GM19438 (cell line): Measurements from ENCODE around the gene PGM2.
"Not testable (repeated sequence)": the region's sequence is repeated elsewhere in the genome, so short reads cannot be mapped to it uniquely, and the experiment has no call there.

Experiments
- ATAC-seq: cut with Tn5 transposase; IDR thresholded peaks from one replicate; pipeline ENCODE4 v1.9.1; 2021; ENCODE audit warnings: low read depth; ENCODE audit not compliant: unreplicated experiment

The PGM2 gene

GRCh38 chr4:37826295-37827029, at the start of gene PGM2:
Gene PGM2 (plus strand): TSS chr4:37826686. CDS start chr4:37826733, 47 bp downstream.
- ATAC-seq = peak; percentile 97

- ATAC-seq = no peak
Measured at GRCh38 chr4:37779896-37780295, 46.6 kb upstream of the PGM2 start.

DNA sequence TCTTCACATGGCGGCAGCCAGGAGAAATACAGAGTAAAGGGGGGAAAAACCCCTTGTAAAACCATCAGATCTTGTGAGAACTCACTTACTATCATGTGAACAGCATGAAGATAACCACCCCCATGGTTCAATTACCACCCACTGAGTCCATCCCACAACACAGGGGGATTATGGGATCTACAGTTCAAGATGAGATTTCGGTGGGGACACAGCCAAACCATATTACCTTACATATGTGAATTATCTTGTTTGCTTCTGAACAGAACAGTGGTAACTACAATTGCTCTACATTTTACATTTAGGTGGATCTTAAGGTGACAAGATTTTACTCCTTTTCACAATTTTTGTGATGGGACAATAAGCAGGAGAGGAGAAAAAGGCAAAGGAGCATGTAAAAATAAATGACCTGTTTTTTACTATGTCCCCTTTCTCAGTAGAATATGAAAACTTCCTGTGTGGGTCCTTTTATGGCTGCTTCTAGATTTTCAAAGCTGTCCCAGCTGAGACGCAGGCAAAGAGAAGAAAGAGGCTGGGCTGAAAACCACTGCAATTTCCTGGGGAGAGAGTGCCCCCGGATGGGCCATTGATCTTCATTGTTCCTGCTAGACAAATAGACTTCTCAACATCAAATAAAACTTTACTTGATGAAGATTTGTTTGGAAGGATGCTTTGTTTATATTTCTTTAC, 45.9 kb upstream of the PGM2 start:
- ATAC-seq = no peak

GRCh38 chr4:37781131-37781455, 45.4 kb upstream of the PGM2 start:
- ATAC-seq = no peak

- ATAC-seq = not testable (repeated sequence)
Measured at GRCh38 chr4:37786267-37786666, 40.2 kb upstream of the PGM2 start.

- ATAC-seq = not testable (repeated sequence)
Measured at GRCh38 chr4:37787883-37788460, 38.5 kb upstream of the PGM2 start.

DNA sequence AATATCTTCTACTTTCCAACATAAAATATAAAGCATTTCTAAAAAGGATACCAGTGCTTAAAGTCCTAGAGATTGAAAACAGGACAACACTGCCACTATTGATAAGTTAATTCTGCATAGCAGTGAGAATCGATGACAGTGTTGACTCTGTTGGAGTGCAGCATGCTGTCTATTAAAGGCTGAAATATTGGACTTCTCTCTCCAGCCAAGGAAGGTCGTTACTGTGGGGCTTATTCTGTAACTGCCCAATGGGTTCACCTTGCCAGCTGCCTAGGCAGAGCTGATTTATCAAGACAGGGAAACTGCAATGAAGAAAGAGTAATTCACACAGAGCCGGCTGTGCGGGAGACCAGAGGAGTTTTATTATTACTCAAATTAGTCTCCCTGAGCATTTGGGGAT, 37.7 kb upstream of the PGM2 start:
- no peak for ATAC-seq

- no peak for ATAC-seq
Measured at GRCh38 chr4:37792241-37792640, 34.2 kb upstream of the PGM2 start.

- no peak for ATAC-seq
Measured at GRCh38 chr4:37793562-37793961, 32.9 kb upstream of the PGM2 start.

DNA sequence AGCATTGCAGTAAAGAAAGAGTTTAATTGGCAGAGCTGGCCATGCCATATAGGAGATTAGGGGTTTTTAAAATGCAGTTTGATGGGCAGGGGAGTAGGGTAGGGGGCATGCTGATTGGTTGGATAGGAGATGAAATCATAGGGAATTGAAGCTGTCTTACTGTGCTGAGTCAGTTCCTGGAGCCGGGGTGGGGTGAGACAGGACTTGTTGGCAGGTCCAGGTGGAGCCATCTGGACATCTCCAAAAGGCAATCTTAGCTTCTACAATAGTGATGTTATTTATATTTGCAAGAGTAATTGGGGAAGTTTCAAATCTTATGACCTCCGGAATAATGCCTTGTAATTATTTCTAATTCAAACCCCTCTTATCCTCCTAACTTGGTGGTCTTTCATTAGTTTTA, 32.4 kb upstream of the PGM2 start:
- no peak for ATAC-seq

- no peak for ATAC-seq
Measured at GRCh38 chr4:37795581-37796195, 30.8 kb upstream of the PGM2 start.

DNA sequence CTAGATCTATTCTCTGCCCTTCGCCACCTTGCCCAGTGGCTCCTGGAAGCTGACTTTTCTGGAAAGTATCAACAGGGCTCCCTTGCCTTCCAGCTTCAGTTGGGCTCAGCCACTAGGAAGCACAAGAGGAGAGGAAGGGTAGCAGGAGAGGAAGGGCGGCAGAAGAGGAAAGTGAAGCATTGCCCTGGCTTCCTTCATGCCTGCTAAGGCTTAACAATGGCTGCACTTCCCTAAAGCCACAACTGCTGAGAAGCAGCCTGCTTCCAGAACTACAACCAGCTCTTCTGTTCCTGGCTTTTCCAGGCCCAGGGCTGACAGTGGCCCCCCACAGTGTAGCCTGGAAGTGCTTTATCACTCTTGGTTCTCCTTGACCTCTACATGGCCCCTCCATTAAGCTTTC, 29.1 kb upstream of the PGM2 start:
- ATAC-seq = no peak

DNA sequence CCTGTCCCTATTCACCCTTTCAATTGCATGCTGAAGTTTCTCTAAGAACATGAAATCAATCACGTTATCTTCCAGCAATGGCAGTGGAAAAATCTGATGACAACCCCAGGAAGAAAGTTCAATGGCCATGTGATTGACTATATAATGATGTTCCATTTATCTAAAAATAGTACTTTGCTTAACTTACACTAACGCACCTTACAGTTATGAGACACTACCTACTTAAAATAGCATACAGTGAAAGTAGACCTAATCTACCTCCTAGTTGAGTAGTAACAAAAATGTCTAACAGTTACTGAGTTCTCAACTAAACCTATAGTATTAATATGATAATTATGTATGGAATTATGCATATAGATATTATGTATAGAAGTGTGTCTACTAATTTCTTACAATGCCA, 28.6 kb upstream of the PGM2 start:
- ATAC-seq = no peak

DNA sequence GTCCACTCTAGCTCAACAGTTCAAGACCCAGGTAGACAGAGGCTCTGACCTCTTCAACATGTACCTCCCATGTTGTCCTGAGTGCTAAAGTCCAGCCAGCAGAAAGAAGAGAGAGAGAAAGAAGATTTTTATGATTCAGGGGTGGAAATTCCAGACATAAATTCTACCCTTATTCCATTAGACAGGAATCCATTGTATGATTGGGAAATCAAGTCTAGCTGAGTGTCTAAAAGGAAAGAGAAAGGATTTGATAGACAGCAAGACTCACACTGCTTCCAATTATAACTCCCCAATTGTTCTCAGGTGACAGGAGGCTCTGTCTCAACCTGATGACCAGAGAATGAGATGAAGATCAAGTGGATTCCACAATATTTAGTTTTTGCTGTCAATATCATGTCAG, 27.9 kb upstream of the PGM2 start:
- no peak for ATAC-seq

DNA sequence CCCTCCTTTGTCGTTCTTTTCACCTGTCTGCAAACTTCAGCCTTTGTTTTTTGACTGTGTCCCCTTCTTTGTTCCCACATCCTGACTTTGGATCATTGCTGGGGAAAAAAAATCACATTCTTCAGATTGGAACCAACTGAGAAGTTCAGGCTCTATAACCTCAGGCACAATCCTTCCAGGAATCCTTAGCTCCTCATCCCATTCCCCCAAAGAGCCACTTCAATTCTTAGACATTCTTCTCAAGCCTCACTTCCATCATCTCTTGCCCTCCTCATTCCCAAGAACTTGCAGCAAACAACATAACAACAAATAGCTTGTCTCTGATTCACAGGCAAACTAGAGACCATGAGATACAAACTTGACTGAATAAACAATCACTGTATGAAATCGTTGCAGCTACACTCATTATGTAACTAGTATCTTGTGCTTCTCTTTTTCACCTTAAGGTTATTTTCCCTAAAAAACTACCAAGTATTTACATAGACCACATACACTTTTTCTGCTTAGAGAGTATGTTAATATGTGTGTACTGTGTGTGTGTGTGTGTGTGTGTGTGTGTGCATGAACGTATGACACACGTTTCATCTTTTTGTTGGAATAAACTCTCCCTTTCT, 26.4 kb upstream of the PGM2 start:
- no peak for ATAC-seq

DNA sequence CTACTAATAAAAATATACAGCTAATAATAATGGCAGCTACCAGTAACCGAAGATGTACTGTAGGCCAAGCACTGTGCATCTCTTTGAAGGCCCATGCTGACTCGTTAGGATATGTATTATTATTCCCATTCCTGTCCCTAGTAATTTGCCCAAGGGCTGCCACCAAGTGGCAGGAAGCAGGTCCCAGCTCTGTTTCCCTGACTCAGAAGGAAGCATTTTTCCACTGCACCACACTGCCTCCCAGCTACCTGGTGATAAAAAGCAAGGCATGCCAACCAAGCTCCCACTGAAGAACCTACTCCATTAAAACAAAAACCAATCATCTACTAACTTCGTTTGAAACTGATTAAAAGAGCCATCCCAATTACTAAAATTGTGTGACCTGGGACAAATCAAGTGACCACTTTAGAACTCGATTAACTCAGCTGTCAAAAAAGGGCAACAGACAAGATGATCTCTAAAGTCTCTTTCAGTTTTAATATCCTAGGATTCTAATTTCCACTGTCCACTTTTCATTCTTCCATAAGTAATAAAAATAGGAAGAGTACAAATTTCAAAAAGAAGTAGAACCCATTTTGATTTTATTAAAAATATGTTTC, 24.3 kb upstream of the PGM2 start:
- no peak for ATAC-seq

- no peak for ATAC-seq
Measured at GRCh38 chr4:37803348-37803973, 23.0 kb upstream of the PGM2 start.

- ATAC-seq = no peak
Measured at GRCh38 chr4:37805091-37805490, 21.4 kb upstream of the PGM2 start.

GRCh38 chr4:37812713-37813112, 13.8 kb upstream of the PGM2 start:
- no peak for ATAC-seq

GRCh38 chr4:37815591-37815990, 10.9 kb upstream of the PGM2 start:
- ATAC-seq = no peak
